Activated gamma-delta T cell treated with anti-CD3 and anti-CD28 coated beads, Interleukin-2, amount 50 U/mL, for 16 hours (primary cell): ENCODE results near the gene GPR162.
A peak's percentile ranks its signal among the peaks of the same experiment; 100 is the strongest.

ENCODE experiments used
- DNase-seq: peaks from one replicate; pipeline ENCODE4 v3.0.0-alpha.2; 2020; ENCODE audit warnings: low read depth

GPR162 gene

DNA sequence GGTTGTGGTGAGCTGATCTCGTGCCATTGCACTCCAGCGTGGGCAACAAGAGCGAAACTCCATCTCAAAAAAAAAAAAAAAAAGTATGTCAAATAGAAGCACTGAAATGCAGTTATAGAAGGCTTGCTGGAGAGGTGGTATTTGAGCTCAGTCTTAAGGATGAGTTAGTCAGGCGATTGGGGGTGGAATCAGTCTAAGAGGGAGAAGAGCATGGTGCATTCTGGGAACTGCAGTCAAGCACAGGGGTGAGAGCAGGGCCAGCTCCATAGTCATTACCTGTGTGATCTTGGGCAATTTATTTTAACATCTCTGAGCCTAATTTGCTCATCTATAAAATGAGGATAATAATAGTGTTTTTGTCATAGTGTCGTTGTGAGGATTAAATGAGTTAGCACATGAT is 13.3 kb downstream of the GPR162 start:
- DNase-seq = no peak

DNA sequence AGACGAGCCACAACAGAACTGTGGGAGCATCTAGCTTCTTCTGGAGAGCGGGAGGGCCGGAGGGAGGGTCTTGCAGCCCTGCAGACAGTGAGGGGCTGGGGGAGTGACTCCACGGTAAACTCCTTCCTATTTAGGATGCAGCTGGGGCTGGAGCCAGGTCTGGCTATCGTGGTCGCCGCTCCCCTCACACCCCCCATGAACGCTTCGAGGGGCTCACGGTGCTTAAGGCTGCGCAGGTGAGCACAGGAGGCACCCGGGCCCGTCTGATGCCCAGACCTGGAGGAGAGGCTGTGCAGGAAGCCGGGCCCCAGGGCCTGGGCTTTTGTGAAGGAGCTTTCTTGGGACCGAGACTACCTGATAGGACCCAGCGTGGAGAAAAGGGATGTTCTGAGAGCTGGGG is 15.2 kb downstream of the GPR162 start:
- DNase-seq = no peak

DNA sequence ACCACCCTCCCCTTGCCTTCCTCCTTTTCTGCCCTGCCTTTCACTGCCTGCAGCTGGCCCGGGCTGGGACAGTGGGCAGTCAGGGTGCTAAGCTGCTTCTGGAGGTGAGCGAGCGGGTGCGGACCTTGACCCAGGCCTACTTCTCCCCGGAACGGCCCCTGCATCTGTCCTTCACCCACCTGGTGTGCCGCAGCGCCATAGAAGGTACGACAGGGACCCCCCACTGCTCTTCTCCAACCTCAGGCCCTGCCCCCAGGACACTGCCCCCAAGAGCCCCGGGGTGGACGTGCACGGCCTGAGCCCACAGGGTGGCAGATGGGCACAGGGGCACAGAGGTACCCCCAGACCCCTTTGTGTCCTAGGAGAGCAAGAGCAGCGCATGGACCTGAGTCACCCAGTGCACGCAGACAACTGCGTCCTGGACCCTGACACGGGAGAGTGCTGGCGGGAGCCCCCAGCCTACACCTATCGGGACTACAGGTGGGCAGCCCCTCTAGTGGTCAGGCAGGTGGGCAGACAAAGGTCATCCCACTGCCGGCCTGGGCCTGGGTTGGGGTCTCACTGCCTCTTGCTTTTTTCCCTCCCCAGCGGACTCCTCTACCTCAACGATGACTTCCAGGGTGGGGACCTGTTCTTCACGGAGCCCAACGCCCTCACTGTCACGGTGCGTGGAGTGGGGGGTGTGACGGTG is 15.9 kb downstream of the GPR162 start:
- DNase-seq = no peak

DNA sequence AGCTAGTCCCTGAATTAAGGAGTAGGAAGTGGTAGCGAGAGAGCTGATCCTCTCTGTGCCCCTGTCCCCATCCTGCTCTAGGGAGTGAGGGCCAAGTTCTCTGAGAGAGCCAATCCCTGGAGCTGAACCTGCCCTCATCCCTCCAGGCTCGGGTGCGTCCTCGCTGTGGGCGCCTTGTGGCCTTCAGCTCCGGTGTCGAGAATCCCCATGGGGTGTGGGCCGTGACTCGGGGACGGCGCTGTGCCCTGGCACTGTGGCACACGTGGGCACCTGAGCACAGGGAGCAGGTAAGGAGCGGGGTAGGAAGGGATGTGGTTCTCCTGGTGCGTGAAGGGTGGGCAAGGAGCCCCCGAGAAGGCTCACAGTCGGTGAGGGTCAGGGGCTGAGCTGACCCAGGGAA is 17.2 kb downstream of the GPR162 start:
- DNase-seq = no peak

DNA sequence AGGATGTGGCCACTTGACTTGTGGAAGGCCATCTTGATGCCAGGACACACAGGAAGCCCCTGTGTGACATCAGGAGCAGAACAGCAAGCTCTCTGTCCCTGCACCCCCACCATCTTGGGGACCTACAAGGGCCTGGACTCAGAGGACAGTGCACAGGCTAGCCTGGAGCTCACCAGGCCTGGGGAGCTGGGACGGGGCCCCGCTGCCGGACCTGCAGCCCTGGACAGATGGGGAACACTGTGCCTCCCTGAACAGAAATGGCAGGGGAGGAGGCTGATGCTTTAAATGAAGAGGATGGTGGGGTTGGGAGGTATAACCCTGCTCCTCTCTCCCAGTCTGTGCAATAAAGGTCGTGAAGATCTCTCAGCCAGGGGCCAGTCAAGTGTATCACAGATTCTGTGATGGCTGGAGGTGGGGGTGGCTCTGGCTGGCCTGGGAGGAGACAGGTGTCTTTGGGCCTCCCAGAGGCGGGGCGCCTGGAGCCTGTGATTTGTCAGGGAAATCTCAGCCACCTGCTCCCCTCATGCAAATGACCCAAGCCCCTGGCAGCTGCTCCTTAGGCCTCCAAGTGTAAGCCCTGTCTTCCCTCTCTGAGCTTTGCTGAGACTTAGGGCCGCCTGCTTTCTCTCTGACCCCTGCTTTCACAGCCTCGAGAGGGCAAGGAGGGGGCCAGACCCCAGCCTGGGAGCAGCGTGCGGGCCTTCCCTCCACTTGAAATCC is 18.0 kb downstream of the GPR162 start:
- no peak for DNase-seq

DNA sequence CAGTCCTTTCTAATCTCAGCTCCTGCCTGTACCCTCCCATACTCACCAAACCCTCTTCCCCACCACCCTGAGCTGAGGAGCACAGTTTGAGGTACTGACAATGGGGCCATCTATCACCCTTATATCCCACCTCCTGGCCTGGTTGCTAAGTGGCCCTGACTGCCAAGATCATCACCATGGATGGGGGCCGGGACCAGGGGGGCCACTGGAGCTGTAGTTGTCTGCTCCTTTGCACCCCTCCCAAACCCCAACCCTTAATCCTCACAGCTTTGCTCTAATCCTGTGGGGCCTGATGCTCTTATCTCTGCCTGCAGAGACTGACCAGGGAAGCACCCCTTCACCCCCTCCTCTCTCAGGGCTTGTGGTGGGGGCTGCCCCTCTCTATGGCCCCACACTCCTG is 18.7 kb downstream of the GPR162 start:
- no peak for DNase-seq

DNA sequence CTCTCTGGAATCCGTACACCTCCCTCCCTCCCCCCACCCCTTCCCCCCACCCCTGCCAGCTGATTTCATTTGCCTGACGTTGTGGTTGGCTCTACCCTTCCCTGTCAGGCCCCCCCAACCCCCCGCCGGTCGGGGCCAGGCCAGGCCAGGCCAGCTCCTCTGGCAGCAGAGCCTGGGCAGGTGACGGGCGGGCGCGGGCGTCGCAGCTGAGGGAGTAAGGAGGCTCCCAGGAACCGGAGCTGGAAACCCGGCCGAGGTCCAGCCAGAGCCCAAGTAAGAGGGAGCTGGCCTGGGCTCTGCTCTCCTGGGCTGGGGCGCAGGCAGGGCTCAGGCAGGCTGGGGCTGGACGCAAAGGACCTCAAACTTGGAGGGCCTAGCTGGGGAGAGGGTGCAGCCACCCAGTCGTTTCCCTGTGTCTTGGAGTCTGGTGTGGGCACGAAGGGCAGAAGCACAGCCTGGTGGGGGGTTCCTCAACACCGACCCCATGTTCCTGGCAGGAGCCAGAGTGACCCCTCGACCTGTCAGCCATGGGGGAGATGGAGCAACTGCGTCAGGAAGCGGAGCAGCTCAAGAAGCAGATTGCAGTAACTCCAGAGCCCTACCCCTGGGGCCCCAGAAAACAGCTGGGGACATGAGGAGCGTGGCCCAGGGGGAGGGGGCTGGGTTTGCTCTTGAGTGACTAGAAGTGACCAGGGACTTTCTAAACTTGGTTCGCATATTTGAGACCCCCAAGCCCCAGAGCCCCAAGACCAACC is 19.3 kb downstream of the GPR162 start, which contains the start of gene GNB3:
Gene GNB3, plus strand, starts transcription at position 165 of the 755 bp plus-strand sequence. Its CDS starts 363 bp downstream, at position 528.
- no peak for DNase-seq

DNA sequence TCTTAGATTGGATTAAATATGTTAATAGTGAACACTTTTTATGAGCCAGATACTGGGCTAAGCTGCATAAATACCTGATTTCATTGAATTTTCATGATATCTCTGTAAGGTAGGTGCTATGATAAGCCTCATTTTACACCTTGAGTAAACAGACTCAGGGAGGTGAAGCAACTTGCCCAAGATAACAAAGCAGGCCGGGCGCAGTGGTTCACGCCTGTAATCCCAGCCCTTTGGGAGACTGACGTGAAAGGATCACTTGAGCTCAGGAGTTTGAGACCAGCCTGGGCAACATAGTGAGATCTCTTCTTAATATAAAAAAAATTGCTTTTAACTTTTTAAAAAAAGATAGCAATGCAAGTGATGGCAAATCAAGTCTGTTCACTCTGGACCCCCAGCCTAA is 20.5 kb downstream of the GPR162 start:
- no peak for DNase-seq

DNA sequence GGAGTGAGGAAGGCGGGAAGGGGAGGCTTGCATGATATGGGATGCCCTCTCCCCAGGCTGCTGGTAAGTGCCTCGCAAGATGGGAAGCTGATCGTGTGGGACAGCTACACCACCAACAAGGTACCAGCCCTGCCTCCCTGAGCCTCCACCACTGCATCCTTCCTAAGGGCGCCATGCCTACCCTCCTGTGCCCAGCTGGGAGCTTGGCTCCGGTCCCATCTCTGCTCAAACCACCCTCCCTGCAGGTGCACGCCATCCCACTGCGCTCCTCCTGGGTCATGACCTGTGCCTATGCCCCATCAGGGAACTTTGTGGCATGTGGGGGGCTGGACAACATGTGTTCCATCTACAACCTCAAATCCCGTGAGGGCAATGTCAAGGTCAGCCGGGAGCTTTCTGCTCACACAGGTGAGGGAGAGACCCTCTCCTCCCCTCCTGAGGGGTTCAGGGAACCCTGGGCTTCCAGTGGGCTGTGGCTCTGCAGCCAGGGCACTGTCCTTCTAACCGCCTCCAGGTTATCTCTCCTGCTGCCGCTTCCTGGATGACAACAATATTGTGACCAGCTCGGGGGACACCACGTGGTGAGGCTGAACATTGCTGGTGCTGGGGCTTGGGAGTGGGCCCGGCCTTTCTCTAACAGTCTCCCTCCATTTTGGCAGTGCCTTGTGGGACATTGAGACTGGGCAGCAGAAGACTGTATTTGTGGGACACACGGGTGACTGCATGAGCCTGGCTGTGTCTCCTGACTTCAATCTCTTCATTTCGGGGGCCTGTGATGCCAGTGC is 21.7 kb downstream of the GPR162 start:
- no peak for DNase-seq

DNA sequence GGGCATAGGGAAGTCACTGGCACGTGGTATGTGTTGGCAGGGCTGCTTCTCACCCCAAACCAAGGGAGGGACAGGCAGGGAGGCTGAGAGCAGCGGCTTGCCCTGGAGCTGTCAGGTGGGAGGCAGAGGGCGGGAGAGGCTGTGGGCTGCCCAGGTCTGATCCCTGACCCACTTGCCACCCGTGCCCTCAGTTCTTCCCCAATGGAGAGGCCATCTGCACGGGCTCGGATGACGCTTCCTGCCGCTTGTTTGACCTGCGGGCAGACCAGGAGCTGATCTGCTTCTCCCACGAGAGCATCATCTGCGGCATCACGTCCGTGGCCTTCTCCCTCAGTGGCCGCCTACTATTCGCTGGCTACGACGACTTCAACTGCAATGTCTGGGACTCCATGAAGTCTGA is 23.8 kb downstream of the GPR162 start:
- DNase-seq = no peak

DNA sequence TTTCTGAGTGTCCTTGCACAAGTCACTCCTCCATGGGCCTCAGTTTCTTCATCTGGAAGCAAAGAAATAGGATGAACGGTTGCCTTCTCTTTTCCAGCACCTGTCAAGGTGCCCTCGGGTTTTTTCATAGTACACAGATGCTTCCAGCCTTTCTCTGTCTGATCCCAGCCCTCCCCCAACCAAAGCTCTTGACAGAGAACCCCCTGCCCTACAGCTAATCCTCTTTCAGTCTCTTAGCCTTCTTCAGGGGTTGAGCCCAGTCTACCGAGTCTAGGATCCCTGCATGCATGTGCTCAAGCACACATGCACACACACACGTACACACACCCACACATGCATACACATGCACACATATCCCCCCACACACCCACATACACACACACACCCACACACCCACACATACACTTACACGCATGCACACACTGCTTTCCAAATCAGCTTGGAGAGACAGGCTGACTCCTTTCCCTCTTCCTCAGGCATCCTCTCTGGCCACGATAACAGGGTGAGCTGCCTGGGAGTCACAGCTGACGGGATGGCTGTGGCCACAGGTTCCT is 24.8 kb downstream of the GPR162 start:
- no peak for DNase-seq

DNA sequence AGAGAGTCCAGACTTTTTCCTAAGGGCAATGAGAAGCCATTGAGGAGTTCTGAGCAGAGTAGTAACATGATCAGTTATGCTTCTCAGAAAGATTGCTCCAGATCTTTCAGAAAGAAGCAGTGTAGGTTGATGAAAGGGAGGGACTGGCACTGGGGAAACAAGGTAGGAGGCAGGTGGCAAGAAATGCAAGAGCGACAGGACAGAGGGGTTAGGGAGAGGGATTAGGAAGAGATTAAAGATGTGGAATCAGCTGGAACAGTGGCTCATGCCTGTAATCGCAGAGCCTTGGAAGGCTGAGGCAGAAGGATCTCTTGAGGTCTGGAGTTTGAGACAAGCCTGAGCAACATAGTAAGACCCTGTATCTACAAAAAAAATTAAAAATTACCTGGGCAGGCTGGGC is 26.1 kb downstream of the GPR162 start:
- no peak for DNase-seq

DNA sequence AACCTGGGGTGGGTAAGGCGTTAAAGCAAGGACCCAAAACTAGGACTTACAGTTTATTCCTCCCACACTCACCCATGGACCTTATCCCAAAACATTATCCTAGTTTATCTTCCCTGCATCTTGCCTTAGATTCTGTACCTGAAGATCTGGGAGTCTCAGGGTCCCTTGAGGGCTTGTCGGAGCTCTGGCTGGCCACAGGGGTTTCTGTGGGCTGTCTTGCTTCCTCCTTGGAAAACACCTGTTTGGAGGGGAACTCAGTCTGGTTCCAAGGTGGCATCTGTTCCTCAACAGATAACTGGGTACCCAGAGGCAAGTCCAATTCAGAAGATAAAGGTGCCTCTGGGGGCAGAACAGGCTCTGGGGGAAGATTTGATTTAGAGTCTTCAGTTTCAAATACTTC is 27.8 kb downstream of the GPR162 start:
- no peak for DNase-seq

DNA sequence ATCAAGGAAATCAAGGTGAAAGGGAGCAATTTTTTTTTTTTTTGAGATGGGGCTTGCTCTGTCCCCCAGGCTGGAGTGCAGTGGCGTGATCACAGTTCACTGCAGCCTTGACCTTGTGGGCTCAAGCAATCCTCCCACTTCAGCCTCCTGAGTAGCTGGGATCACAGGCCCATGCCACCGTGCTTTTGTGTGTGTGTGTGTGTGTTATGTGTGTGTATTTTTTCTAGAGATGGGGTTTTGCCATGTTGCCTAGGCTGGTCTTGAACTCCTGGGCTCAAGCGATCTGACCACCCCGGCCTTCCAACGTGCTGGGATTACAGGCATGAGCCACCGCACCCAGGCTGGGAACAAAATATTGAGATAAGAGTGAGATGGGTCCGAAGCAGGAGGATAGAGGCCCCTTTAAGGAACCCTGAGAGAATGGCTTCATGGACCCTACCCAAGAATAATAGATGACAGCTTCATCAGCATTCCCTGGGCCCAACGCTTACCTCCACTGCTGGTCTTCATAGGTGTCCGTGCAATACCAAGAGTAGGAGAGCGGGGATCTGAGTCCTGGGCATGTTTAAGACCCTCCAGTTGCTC is 28.4 kb downstream of the GPR162 start:
- no peak for DNase-seq

DNA sequence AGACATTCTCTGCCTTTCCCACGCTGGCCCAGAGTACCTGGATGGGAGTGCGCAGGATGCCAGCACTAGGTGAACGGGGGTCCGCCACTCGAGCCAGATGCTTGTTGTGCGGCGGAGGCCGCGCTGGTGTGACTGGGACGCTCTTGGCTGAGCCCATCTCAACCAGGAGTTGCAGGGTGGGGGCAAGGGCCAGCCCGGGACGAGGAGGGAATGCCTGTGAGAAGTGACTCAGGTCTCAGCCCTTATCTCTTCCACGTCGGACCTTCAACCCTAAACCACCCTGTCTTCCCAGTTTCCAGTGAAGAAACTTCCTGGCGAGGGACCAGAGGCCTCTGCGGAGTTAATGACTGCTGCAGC is 29.2 kb downstream of the GPR162 start:
- no peak for DNase-seq

DNA sequence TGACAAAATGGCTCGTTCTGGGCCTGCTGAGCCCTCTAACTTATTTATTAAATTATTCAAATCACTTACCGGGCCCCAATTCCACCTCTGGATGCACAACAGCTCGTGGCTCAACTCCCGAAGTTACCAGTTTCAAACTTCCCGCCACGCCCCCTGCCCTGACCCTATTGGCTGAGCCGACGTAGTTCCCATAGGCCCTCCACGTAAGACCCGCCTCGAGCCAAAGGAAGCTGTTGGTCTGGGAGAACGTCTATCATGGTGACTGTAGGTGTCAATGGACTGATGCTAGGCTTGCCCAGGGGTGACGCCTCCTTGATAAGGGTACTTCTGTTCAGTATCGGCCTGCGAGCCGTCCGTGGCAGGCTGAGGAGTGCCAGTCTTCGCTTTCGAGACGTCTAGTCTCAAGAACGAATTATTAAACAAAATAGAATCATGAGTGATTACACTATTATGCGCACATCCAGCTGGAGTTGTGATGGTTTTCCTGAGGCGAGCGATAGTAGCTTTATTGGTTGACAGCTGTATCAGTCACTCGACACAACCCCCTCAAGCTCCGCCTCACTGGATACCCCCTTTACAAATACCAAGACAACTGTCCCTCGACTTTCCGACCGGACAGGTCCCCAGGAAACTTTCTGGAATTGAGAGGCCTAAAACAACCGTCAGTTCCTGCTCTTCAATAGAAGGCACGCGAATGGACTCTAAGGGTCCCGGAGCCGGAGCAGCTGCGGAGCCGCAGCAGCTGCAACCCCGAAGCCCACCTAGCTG is 29.7 kb downstream of the GPR162 start, which contains the start of gene CDCA3:
Gene CDCA3, minus strand, starts transcription at position 134 of the 768 bp plus-strand sequence. CDS start 334 bp downstream, outside the sequence.
- DNase-seq = peak; percentile 89

DNA sequence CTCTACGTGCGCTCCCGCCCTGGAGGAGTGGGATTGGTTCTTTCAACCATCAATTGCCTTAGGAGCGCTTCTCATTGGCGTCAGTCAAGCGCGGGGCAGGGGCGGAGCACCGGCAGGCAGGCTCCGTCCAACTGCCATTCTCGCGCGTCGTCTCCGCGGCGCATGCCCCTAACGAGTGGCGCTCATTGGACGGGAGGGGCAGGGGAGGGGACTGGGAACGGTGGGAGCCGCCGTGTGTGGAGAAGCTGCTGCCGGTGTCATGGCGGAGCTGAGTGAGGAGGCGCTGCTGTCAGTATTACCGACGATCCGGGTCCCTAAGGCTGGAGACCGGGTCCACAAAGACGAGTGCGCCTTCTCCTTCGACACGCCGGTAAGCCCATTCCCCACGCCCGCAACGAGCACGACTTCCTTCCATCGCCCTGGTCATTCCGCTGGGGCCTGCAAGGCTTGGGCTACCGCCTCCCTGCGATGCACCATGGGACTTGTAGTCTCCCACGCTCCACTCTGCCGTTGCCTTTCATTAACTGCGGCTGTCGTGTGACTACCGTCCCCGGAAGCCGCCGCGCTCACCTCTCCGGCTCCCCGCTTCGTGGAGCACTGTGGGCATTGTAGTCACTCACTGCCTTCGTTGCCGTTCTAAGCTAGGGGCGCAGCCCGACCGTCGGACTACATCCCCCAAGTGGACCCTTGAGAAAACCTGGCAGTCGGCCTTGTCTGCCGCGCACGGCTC is 30.5 kb downstream of the GPR162 start, which contains the start of gene USP5:
Gene USP5, plus strand, starts transcription at position 230 of the 730 bp plus-strand sequence. Its CDS starts 30 bp downstream, at position 260.
- peak; percentile 97 for DNase-seq

DNA sequence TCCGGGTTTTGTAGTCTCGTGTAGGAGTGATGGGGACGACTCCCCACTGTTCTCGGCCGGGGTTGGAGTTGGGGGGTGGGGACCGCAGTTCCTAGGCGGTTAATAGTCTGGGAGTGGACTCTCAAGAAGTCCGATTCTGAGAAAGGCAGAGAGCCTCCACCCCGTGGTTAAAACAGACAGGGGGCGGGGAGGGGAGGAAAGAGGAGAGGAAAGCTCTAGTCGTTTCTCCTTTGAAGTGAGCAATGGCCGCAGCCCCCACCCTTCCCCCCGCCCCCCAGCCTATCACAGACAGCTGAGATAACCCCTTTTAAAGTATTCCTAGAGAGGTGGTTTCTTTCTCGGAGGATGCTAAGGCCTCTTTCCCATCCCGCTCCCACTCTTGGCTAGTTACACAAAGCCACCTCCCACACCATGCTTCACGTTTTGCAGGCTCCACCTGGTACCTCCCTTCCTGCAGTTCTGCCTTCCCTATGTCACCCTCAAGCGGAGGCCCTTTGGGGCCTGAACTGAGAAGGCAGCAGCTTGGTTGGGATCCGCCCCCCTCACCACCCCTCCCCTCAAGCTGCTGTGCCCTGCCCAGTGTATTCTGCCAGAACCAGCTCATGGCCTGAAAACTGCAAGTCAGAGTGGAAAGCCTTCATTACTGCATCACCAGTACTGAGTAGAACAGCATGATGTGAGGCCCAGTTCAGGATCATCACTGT is 31.2 kb downstream of the GPR162 start:
- no peak for DNase-seq

DNA sequence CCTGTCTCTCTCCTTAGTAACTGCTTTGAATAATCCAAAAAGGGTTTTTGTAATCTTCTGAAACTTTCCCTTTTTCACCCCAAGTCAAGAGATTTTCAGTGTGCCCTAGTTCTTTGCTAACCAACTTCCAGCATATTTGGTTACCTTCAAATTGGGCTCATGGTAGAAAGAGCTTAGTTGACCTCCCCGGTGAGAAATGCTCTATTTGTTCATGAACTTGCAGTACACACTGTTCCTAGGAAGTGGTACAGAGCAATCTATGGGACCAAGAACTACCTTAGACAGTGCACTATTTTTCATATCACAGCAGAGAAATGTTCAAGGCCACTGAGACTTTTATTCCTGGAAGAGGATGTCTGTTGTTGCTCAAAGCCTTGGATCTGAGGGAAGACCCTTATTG is 32.0 kb downstream of the GPR162 start:
- no peak for DNase-seq
